COLO829 (cell line): Measurements from ENCODE around the gene TBX19.
A peak's percentile ranks its signal among the peaks of the same experiment; 100 is the strongest.

Experiments used
- DNase-seq: peaks from one replicate; pipeline ENCODE4 v3.0.0; 2012; ENCODE audit warnings: low spot score

TBX19 gene

DNA sequence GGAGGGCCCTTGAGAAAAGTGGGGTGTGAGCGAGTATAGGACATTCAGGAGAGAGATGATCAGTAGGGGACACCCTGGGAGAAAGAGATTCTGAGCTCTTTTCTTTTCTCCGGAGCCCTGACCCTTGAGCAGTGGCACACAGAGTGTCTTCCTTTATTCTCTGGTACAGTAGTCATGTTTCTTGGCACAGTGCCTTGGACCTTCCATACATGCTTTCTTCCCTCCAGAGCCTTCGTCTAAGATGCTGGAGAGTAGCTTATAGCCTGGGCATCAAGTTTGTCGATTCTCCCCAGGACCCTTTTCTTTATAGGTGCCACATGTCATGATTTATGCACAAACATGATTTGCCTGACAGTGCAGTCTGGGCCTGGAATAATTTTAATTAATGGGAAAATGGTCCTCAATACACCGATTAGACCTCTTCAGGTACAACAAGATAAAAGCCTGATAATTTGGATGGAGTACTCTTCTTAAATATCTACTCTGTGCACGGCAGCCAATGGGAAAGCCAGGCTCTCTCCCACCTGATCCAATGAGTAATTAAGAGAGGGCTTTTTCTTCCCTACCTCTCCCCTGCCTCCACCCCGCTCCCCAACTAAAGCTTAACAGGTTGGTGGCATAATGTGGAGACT is at the start of gene TBX19:
Gene TBX19, plus strand, starts transcription at position 582 of the 632 bp plus-strand sequence. CDS start 214 bp downstream, outside the sequence.
- DNase-seq, result no peak

DNA sequence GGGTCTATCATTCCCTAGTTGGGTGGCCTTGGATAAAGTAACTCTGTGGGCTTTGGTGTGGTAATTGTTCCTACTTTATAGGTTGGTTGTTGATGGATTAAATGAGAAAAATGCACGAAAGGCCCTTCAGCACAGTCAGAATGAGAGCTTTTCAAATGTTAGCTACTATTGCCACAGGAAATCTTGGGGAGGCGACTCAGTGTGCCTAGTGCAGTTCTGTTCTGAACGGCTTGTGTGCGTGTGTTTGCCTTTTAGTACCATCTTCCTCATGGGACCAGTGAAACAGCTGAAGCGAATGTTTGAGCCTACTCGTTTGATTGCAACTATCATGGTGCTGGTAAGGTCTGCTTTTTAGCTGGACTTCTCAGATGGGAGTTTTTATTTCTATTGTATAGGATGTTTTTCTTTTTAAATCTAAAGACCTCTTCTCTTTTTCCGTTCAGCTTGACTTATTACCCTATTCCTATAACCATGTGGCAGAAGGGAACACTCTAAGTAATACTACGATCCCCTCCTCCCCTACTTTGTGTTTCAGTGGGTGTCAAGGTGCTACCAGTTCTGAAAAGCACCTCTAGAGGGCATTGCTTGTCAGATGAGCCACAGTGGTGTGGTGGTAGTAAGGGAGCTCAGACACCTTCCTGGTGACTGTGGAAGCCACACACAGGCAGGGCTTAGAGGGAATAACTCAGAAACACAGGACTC is 45.7 kb upstream of the TBX19 start:
- DNase-seq, result peak; percentile 89

DNA sequence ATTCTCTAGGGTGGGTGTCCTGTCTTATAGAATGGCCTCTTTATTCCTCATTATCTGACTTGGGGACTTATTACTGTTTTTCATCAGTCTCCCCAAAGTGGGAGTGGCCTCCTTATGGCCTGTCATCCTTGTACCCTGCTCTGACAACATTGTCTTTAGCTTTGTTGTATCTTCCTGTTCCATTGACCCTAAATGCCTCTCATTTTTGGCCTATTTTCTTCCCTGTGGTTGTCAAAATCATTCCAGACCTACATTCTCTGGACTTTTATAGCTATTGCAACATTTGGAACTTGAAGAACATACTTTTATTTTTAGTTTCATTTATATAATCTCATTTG is 45.2 kb upstream of the TBX19 start:
- no peak for DNase-seq

DNA sequence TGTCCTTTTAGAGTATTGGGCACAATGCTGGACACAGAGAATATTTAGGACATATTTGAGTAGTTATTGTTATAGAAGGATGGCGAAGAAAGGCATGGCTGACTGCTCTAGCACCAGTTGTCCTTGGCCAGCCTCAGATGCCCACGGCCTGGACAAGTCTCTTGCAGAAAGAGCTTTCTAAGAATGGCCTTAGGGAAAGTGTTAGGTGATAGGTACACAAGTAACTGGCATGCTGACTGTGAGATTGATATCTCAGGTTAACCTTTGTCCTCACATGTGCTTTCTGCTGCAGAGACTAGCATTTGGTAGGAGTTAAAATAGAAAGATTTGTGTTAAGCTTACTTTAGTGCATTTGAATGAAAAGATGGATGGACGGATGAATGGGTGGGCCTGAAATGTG is 44.7 kb upstream of the TBX19 start:
- DNase-seq, result no peak

DNA sequence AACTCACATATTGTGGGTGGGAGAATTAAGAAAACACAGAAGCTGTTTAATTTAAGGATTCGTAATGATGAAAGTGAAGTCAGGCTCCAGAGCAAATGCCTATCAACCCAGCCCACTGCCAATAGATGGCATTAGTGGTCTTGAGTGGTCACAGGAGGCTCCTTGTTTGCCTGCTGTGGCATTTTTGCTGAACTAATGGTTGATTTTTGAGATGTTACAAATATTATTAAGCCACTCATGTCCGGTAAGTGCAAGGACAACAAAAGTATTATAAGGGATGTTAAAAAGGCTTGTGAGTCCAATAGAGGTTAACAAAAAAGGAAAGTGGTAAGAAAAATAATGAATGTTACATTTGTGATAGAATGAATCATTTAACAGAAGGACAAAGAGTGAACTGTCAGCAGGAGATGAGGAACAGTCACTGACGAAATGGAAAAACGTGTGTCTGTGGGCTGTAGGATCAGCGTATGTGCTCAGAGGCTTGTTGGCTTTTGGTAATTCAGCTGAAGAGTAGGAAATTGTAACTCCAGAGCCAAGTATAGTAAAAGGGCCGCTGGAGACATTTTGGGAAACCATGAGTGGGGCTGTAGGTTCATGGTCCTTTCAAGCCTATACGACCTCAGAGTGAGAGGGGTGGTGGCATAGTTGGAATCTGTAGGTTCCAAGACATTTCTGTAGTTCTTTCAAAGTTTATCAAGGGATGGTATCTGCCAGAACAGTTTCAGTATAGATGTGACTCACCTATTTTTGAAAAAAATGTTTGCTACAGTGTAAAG is 43.7 kb upstream of the TBX19 start:
- peak; percentile 93 for DNase-seq

- no peak for DNase-seq
These were observed 37.5 kb upstream of the TBX19 start for GRCh38 chr1:168243198-168243597.

DNA sequence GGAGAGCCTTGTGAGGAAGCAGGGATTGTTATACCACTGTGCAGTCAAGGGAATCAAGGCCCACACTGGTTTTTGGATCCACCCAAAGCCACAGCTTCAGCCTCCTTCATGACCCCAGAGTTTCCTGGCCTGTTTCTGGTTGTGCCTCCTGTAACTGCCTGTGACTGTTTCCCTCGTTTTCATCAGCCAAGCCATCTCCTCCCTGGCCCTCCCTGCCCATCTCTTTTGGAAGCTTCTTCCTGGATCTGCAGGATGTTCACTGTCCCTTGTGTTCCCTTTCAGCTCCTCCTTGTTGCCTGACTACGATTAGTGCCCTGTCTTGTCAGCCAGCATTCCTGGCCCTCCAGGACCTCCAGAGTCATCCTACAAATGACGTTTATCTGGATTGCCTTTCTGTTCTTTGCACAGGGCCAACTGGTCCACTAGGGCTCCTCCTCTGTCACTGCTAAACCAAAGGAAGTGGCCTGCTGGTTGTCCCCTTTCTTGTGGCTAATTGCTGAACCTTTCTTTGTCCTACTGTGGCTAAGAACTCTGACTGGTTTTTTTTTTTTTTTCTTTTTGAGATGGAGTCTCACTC is 37.0 kb upstream of the TBX19 start:
- no peak for DNase-seq

GRCh38 chr1:168245042-168245441 is 35.6 kb upstream of the TBX19 start:
- DNase-seq, result no peak

- no peak for DNase-seq
These were observed 34.2 kb upstream of the TBX19 start for GRCh38 chr1:168246506-168246905.

DNA sequence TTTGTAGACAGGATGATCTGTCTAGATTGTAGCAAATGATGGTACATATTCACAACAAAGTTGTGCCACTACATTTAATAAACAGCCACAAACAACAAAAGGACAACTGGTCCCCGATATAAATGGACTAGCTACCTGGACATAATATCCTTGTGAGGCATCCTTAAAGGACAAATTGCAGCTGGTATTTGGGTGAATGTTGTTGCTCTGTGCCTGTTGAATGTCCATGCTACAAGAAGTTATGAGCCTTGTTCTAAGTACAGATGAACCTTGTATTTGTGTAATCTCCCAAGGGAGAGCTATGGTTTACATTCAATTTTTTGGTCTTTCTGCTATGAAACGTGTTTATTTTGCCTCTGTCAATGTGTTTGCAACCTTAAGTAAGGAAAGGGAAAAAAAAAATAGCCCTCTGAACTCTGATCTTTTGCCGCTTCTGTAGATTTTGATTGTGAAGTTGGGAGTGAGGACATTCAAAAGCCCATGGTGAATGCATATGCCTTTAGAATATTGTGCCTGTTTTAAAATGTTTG is 28.4 kb upstream of the TBX19 start:
- DNase-seq, result no peak

DNA sequence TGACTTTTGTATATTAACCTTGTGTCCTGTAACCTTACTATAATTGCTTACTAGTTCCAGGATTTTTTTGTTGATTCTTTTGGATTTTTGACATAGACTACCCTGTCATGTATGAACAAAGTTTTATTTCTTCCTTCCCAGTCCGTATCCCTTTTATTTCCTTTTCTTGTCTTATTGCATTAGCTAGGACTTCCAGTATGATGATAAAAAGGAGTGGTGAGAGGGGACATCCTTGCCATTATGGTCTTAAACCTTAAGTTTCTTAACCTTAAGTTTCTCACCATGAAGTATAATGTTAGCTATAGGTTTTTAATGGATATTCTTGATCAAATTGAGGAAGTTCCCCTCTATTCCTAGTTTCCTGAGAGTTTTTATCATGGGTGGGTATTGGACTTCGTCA is 24.5 kb upstream of the TBX19 start:
- DNase-seq, result no peak

GRCh38 chr1:168257397-168257796 is 23.3 kb upstream of the TBX19 start:
- no peak for DNase-seq

GRCh38 chr1:168259567-168259966 is 21.1 kb upstream of the TBX19 start:
- no peak for DNase-seq

DNA sequence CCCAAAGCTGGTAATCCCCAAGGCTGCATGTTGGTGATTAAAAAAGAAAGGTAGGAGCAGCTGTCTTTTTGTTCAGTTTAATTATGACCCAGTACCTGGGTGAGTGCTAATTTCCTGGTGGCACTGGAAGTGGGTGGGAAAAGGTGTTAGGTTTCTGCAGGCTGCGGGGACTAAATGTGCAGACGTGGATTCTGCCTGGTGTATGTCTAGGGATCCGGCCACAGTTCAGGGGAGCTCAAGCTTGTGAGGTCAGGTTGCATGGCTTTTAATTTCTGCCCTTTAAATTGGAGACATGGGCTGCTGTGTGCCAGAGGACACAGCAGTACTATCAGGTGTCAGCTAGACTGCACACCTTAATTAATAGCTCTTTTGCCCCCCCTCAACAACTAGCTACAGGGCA is 20.3 kb upstream of the TBX19 start:
- no peak for DNase-seq

- peak; percentile 80 for DNase-seq
These were observed 19.3 kb upstream of the TBX19 start for GRCh38 chr1:168261390-168261789.

DNA sequence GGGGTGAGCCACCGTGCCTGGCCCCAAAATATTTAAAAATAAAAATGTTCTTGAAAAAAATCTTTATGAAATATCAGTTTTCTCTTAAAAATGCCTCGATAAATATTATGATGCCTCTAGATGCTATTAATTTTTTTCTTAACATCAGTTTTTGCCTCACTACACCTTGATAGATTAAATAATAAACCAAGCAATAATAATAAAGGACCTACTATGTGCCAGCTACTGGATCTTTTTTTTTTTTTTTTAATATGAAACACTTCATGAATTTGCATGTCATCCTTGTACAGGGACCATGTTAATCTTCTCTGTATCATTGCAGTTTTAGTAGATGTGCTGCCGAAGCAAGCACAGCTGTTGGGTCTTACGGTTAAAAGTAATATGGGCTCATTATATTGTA is 17.5 kb upstream of the TBX19 start:
- DNase-seq, result no peak

- DNase-seq, result no peak
These were observed 16.4 kb upstream of the TBX19 start for GRCh38 chr1:168264296-168264695.

DNA sequence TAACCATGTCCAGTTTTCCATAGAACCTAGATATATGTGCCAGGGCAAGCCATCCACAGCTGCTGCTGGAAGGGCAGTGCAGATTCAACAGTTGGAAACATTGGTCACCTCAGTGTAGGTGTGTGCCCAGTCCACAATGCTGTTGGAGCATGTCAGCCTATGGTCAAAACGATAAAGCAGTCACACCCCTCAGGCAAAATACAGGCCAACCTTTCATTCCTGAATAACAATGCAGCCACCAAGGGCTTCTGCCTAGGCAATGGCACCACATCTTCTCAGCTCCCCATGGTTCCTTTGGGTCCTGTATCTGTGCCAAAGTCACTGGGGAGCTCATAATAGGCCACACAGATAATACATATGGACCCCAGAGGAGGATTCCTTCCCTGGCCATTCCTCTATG is 15.1 kb upstream of the TBX19 start:
- no peak for DNase-seq

GRCh38 chr1:168266644-168267186 is 14.0 kb upstream of the TBX19 start:
- DNase-seq, result no peak

GRCh38 chr1:168271636-168272035 is 9.0 kb upstream of the TBX19 start:
- no peak for DNase-seq

DNA sequence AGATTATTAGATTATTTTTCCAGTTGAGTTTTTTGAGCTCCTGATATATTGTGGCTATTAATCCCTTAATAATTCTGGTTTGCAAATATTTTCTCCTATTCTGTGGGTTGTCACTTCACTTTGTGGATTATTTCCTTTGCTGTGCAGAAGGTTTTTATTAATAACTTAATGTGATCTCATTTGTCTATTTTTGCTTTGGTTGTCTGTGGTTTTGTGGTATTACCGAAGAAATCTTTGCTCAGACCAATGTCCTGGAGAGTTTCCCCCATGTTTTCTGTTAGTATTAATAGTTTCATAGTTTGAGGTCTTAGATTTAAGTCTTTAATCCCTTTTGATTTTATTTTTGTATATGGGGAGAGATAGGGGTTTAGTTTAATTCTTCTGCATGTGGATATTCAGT is 7.1 kb upstream of the TBX19 start:
- DNase-seq, result no peak

DNA sequence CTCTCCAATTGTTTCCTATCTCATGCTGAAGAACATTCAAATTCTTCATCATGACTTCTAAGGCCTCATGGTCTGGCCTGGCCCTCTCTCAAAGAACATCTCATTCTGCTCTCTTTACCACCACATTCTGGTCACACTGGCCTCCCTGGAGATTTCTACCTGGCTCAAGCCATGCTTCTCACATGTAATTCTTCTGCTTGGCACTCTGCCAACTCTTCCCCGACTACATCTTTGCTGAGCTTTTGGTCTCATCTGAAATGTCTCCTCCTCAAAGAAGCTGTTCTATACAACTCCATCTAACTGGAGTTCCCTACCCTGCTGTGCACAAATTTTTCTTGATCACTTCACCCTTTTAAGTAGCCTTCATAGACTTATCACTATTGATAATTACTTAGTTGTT is 1.4 kb upstream of the TBX19 start:
- DNase-seq, result no peak
